Coronary artery (tissue), 2 donors: ENCODE data around the gene AFF1.
A peak's percentile ranks its signal among the peaks of the same experiment; 100 is the strongest.

ENCODE experiments used
- DNase-seq: peaks from one replicate; pipeline ENCODE4 v3.0.0-alpha.2; 2017; ENCODE audit warnings: low spot score
- H3K27ac ChIP-seq, 2 donors: fragments of 200-600 bp; sonication (generic); one replicate each; pipeline ENCODE4 v1.5.1; 2016 to 2019
- H3K4me3 ChIP-seq: fragments of 200-600 bp; sonication (generic); 2 replicates; pipeline ENCODE4 v1.5.1; 2016; ENCODE audit warnings: mild to moderate bottlenecking, moderate library complexity
- TF ChIP-seq, protein P1 (sequence below): fragments of 200-600 bp; sonication (generic); IDR thresholded peaks from one replicate; pipeline ENCODE4 v1.5.1; 2019; ENCODE audit warnings: antibody characterized with exemption

AFF1 gene

DNA sequence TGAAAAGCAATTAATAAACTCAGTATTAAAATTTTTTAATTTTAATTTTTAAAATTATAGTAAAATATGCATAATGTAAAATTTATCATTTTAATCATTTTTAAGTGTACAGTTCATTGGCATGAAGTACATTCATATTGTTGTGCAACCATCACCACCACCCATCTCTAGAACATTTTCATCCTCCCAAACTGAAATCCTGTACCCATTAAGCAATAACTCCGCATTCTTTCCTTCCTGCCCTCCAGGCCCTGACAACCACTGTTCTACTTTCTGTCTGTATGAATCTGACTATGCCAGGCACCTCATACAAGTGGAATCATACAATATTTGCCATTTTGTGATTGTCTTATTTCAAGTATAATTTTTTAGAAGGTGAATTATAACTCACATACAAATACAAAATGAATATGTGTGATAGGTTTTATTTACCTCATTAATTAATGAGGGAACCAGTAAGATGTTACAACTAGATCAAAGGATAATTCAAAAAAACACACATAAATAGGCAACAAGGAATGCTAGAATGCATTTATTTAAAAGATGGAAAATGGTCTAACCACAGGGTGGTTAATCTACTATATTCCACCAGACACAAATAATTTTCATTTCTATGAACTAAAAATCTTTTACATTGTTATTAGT lies 13.1 kb upstream of the AFF1 start:
- Histone ChIP-seq H3K27ac (no peak overlapping the region), H3K4me3 (no peak overlapping the region)
- TF ChIP-seq, protein P1, sequence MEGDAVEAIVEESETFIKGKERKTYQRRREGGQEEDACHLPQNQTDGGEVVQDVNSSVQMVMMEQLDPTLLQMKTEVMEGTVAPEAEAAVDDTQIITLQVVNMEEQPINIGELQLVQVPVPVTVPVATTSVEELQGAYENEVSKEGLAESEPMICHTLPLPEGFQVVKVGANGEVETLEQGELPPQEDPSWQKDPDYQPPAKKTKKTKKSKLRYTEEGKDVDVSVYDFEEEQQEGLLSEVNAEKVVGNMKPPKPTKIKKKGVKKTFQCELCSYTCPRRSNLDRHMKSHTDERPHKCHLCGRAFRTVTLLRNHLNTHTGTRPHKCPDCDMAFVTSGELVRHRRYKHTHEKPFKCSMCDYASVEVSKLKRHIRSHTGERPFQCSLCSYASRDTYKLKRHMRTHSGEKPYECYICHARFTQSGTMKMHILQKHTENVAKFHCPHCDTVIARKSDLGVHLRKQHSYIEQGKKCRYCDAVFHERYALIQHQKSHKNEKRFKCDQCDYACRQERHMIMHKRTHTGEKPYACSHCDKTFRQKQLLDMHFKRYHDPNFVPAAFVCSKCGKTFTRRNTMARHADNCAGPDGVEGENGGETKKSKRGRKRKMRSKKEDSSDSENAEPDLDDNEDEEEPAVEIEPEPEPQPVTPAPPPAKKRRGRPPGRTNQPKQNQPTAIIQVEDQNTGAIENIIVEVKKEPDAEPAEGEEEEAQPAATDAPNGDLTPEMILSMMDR: no peak
- no peak for DNase-seq

DNA sequence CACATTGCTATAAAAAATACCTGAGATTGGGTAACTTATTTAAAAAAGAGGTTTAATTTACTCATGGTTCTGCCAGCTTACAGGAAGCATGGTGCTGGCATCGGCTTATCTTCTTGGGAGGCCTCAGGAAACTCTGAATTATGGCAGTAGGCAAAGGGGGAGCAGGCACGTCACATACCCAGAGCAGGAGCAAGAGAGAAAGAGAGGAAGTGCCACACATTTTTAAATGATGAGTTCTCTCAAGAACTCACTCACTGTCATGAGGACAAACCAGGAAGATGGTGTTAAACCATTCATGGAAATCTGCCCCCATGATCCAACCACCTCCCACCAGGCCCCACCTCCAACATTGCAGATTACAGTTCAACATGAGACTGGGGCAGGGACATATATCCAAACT lies 10.0 kb upstream of the AFF1 start:
- H3K4me3 ChIP-seq: no peak overlapping the region
- TF ChIP-seq, protein P1: no peak
- H3K27ac ChIP-seq: peak overlapping the region in 1 of 2 donors; percentile 29
- DNase-seq: no peak

DNA sequence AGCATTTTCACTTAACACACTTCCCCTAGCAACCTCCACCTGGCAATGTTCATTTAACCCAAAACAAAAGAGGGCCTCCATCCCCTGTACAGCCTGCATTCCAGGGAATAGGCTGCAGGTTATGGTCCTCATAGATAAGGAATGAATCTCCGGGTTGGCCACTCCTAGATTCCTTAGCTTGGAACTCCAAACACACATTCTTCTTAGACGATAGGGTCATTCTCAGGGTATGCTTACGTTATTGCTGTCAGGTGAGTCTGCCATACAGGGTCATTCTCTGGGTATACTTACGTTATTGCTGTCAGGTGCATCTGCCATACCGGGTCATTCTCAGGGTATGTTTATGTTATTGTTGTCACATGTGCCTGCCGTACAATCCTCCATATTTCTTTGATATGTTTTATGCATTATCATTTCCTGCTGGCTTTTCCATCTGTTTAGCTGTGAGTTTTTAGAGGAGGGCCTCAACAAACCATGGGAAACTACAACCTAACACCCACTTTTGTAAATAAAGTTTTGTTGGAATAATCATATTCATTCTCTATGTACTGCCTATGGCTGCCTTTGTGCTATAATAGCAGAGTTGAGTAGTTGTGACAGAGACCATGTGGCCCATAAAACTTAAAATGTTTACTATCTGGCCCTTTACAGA lies 8.2 kb upstream of the AFF1 start:
- DNase-seq: no peak

DNA sequence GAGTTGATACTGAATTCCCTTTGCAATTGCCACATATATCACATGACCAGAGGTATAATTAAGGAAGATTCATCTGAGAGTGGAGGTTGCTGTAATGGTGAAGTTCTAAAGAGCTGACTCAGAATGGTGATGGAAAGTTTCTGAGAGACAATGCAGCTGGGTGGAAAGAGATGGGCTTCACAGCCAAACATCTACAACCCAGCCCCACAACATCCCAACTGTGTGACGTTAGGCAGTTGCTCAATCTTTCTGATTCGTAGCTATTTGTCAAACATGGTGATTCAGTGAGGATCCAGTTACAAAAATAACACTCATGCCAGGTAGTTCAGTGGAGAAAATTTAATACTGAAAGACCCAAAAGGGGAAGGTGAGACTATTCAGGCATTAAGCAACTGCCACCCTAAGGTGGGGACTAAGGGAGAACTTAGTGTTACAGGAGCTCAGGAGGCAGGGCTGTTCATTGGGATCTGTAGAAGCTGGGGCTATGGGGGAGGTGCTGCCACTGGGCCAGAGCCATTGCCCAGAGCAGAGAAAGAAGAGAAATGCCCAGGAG lies 6.9 kb upstream of the AFF1 start:
- Histone ChIP-seq H3K27ac (peak overlapping the region in 1 of 2 donors; percentile 72), H3K4me3 (no peak overlapping the region)
- TF ChIP-seq, protein P1: no peak
- no peak for DNase-seq

More for the DNA sequence above, 8.2 kb upstream of the AFF1 start:
- TF ChIP-seq, protein P1: no peak
- no peak overlapping the region for H3K4me3 ChIP-seq
- H3K27ac ChIP-seq: no peak overlapping the region

DNA sequence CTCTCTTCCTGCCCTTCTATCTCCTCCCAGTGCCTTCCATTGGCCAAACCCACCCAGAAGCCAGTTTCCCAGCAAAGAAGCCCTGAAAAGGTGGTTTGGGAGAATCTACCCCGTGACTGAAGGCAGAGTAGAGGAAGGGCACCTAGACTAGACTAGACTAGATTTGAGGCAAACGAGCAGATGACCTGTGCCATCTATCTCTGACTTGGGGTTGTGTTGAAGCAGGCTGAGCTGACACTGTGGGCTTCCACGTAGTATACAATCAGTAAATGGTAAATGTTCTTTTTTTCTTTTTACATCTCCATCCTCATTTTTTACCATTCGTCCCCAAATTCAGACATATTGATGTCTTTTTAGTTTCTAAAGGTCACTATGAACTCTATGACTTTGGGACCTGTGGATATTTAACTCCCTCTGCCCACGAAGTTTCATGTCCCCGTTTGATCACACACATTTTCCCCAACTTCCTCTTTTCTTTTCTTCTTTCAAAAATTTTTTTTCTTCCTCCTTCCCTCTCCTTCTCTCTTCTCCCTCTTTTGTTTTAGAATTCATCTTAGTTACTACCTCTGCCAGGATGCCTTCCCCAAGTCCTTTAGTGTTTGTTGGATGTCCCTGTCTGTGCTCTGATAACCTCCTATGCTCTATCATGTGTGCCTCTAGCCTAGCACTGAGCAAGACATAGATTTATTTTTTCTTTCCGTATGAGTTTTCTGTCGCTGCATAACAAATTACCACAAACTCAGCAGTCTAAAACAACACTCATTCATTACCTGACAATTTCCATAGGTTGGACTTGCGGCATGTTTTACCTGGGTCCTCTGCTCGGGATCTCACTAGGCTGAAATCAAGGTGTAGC lies 6.2 kb upstream of the AFF1 start:
- no peak for DNase-seq
- H3K4me3 ChIP-seq: no peak overlapping the region
- H3K27ac ChIP-seq: peak overlapping the region in 1 of 2 donors; percentile 72
- TF ChIP-seq, protein P1: no peak

DNA sequence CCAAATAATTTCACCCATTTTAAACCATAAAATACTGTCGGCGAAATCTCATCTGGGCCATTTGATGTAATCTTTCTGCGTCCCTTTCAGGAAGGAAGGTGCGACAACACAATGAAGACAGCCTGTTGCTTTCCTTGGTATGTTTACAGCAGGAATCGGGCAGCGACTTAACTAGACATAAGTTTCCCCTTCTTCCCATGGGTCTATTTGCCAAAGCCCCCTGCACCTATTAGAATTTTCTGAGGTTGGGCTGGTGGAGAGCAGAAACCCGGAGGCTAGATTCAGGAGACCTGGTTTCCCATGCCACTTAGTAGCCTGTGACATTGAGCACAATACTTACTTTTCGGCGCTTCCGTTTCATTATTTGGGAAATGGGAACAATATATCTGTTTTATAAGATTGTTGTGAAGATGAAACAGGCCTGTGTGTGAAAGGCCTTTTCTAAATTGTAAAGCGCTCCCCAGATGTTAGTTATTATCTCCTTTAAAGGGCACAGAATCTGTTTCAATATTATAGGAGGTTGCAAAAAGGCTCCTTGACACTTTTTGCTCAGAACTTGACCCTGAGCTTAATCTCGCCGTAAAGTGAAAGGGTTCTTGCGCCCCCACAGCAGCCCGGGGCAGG lies 552 bp upstream of the AFF1 start:
- TF ChIP-seq, protein P1: no peak
- Histone ChIP-seq H3K27ac (peak overlapping the region; percentile 91 to 98), H3K4me3 (peak overlapping the region; percentile 98)
- DNase-seq: no peak
